CD8-positive, alpha-beta memory T cell (primary cell): ENCODE data around the gene SYCP2. TPM values are rescaled to one million over a fixed set of nuclear protein-coding genes. Genes with fewer than 3 reads are reported as not detected.

Experiments
- CTCF ChIA-PET: fragments of 350-600 bp; sonication (Branson Sonifier 250); formaldehyde crosslinking; loops from one replicate; lab custom pipeline; 2021; ENCODE audit warnings: antibody characterized with exemption; lab: Charles Lee
- POLR2A ChIA-PET: fragments of 350-600 bp; sonication (Branson Sonifier 250); formaldehyde crosslinking; loops from one replicate; lab custom pipeline; 2021; ENCODE audit warnings: antibody characterized with exemption; lab: Charles Lee
- DNase-seq, 5 donors: peaks; one replicate each; pipeline versions ENCODE4 v3.0.0 to v3.0.0-alpha.2; 2020 to 2022; ENCODE audit warnings: mixed read lengths in 1 of 5
- H3K27ac ChIP-seq: one replicate; pipeline ENCODE4 v1.7.0; 2013; ENCODE audit warnings: low read depth, mild to moderate bottlenecking, low read length, moderate library complexity
- H3K27me3 ChIP-seq: 2 replicates; pipeline ENCODE4 v1.7.0; 2013; ENCODE audit warnings: low read length, mild to moderate bottlenecking; ENCODE audit not compliant: insufficient read depth, poor library complexity, severe bottlenecking
- H3K36me3 ChIP-seq: 2 replicates; pipeline ENCODE4 v1.7.0; 2013; ENCODE audit warnings: mild to moderate bottlenecking, low read length, moderate library complexity; ENCODE audit not compliant: insufficient read depth
- H3K4me1 ChIP-seq: 2 replicates; pipeline ENCODE4 v1.7.0; 2013; ENCODE audit warnings: mild to moderate bottlenecking, low read length, moderate library complexity; ENCODE audit not compliant: insufficient read depth
- H3K4me3 ChIP-seq: 2 replicates; pipeline ENCODE4 v1.7.0; 2013; ENCODE audit warnings: mild to moderate bottlenecking, low read length
- H3K9me3 ChIP-seq: 2 replicates; pipeline ENCODE4 v1.7.0; 2013; ENCODE audit warnings: mild to moderate bottlenecking, low read length
- H3K27ac Mint-ChIP-seq, 8 donors: one replicate each; pipeline ENCODE4 v1.8.0; 2020 to 2021; ENCODE audit warnings: mixed read lengths in 8 of 8, mild to moderate bottlenecking in 6 of 8, inconsistent platforms in 3 of 8, moderate library complexity in 3 of 8
- H3K27me3 Mint-ChIP-seq, 2 donors: one replicate each; pipeline ENCODE4 v1.8.0; 2020 to 2021; ENCODE audit warnings: mixed read lengths in 2 of 2, mild to moderate bottlenecking in 1 of 2, moderate library complexity in 1 of 2
- H3K36me3 Mint-ChIP-seq, 3 donors: one replicate each; pipeline ENCODE4 v1.8.0; 2020 to 2021; ENCODE audit warnings: mixed read lengths in 3 of 3, inconsistent platforms in 1 of 3, mild to moderate bottlenecking in 1 of 3
- H3K4me1 Mint-ChIP-seq, 3 donors: one replicate each; pipeline ENCODE4 v1.8.0; 2020 to 2021; ENCODE audit warnings: mixed read lengths in 3 of 3, inconsistent platforms in 1 of 3, mild to moderate bottlenecking in 1 of 3
- H3K4me3 Mint-ChIP-seq, 7 donors: one replicate each; pipeline ENCODE4 v1.8.0; 2020 to 2021; ENCODE audit warnings: mixed read lengths in 7 of 7, mild to moderate bottlenecking in 6 of 7, moderate library complexity in 4 of 7, inconsistent platforms in 2 of 7
- H3K9me3 Mint-ChIP-seq, 5 donors: one replicate each; pipeline ENCODE4 v1.8.0; 2020 to 2022; ENCODE audit warnings: mixed read lengths in 5 of 5, mild to moderate bottlenecking in 3 of 5, moderate library complexity in 2 of 5, inconsistent platforms in 1 of 5
- polyA plus RNA-seq: library from polyadenylated mRNA; unstranded; fragments of 300-500 nt; fragmentation: Illumina TruSeq; gene quantifications from one replicate; pipeline ENCODE4 v1.2.3, GENCODE V29; 2021
- total RNA-seq, 2 experiments: library from RNA; stranded (reverse); gene quantifications; one replicate each; pipeline ENCODE4 v1.2.3, GENCODE V29; 2021

SYCP2 gene
- total RNA-seq = 1 to 10 TPM; 3.4 to 3.8 TPM
- 2.3 TPM for polyA plus RNA-seq

DNA sequence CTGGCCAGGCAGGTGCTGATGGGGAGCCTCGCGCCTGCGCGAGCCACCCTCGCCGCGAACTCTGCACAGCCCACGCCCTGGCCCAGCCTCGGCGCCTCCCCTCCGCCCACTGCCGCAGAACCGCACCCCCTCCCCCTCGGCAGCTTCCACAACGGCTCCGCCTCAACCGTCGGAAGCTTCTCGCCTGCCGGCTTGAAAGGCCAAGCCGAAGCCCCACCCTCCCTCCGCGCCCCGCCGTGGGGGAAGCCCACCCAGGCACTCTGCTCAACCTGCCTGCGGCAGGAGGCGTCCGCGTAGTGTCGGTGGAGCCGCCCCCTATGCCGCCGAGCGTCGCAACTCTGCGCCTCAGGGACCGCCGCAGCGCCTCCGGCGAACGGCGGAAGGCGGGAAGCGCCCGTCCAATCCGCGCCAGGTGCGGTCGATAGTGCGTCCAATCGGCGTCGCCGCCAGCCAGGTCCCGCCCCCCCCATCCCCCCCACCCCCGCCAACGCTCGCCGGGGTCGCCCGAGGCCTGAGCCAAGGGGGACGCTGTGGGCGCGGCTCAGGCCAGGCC lies at the start of gene SYCP2:
SYCP2 (minus strand) TSS at position 342 of the 553 bp plus-strand sequence. CDS start 11,224 bp downstream, outside the sequence.
- peak within 1 kb of the TSS; percentile 71 to 95 (median 80) for H3K4me3 Mint-ChIP-seq
- H3K27ac Mint-ChIP-seq = peak within 1 kb of the TSS in 5 of 8 donors; percentile 43 to 77 (median 68)
- DNase-seq = peak; percentile 57 to 84 (median 71)
- H3K4me1 Mint-ChIP-seq = peaks cover 31 to 45% (median 37%) of the 10 kb centered on the region in 3 donors
- ChIA-PET POLR2A (interaction anchor here (0.6 kb wide), 2 partner anchors 11 to 79 kb away, joined by 3 read pairs; no protein-coding TSS in a partner anchor), CTCF (interaction anchor here (1.1 to 4.8 kb wide), 8 partner anchors 8 to 163 kb away, joined by 3 to 49 read pairs (median 6); no protein-coding TSS in a partner anchor)
- H3K27me3 Mint-ChIP-seq = no peaks in the 10 kb centered on the region
- H3K36me3 Mint-ChIP-seq = no peaks in the 10 kb centered on the region
- peaks cover 12% of the 10 kb centered on the region for H3K4me1 ChIP-seq
- H3K27ac ChIP-seq = peak within 1 kb of the TSS; percentile 55
- H3K36me3 ChIP-seq = no peaks in the 10 kb centered on the region
- no peaks in the 10 kb centered on the region for H3K9me3 ChIP-seq
- H3K4me3 ChIP-seq = peak within 1 kb of the TSS; percentile 63
- no peaks in the 10 kb centered on the region for H3K9me3 Mint-ChIP-seq
- H3K27me3 ChIP-seq = no peaks in the 10 kb centered on the region

GRCh38 chr20:59983076-59983475 lies 49.6 kb upstream of the SYCP2 start:
- Mint-ChIP-seq H3K4me1 (no peaks in the 10 kb centered on the region), H3K27ac (no peak overlapping the region), H3K9me3 (no peaks in the 10 kb centered on the region), H3K36me3 (peaks cover 0 to 6% (median 2%) of the 10 kb centered on the region in 3 donors), H3K4me3 (no peak overlapping the region), H3K27me3 (no peaks in the 10 kb centered on the region)
- Histone ChIP-seq H3K36me3 (no peaks in the 10 kb centered on the region), H3K9me3 (no peaks in the 10 kb centered on the region), H3K27ac (no peak overlapping the region), H3K4me1 (no peaks in the 10 kb centered on the region), H3K4me3 (no peak overlapping the region), H3K27me3 (no peaks in the 10 kb centered on the region)
- CTCF ChIA-PET = no interaction called here
- POLR2A ChIA-PET = no interaction called here
- no peak for DNase-seq

DNA sequence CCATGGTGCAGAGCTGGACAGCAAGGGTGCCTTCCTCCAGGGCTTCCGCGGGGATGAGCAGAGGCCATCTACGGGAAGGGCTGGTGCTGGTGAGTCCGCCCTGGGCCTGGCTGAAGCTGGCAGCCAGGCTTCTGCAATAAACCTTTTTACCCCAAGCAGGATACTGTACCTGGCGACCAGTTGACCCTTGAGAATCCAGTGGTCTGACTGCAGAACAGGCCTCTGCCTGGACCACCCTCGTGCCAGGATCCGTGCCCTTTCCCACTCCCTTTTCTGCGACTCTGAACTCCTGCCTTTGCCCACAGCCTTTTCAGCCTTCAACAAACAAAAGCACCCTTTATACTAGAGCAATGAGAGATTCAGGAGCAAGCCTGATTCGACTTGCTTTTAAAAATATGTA lies 43.6 kb upstream of the SYCP2 start:
- ChIA-PET CTCF (no interaction called here), POLR2A (no interaction called here)
- Mint-ChIP-seq H3K27me3 (no peaks in the 10 kb centered on the region), H3K9me3 (no peaks in the 10 kb centered on the region), H3K4me3 (no peak overlapping the region), H3K36me3 (peaks cover 2 to 8% (median 7%) of the 10 kb centered on the region in 3 donors), H3K27ac (no peak overlapping the region), H3K4me1 (no peaks in the 10 kb centered on the region)
- no peaks in the 10 kb centered on the region for H3K27me3 ChIP-seq
- H3K4me3 ChIP-seq = no peak overlapping the region
- no peaks in the 10 kb centered on the region for H3K36me3 ChIP-seq
- H3K27ac ChIP-seq = no peak overlapping the region
- no peaks in the 10 kb centered on the region for H3K4me1 ChIP-seq
- DNase-seq = no peak
- no peaks in the 10 kb centered on the region for H3K9me3 ChIP-seq

DNA sequence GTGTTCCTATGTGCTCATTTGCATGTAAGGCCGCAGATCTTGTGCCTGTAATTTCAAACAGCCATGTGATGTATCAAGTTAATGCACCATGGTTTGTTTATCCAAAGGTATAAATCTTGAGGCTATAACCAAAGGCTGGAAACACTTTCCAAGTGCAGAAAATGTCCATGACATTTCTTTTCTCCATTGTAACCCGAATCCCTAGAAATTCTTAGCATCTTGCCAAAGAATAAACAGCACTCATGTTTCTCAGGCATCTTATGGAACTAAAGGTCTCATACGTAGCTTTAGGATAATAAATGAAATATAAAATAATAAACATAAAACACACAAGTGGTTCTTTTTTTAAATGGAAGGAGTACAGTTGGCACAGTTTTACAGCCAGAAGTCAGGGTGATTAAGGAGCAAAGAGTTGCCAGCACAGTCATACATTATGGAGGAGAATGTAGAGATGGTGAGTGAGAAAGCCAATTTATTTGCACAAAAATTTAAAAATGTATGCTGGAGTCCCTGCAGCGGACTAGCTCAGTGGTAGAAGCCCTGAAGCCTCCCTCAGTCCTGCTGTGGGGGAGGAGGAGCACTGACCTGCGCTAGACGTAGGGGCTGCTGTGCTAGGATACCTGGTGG lies 42.8 kb upstream of the SYCP2 start:
- Mint-ChIP-seq H3K4me1 (no peaks in the 10 kb centered on the region), H3K4me3 (no peak overlapping the region), H3K9me3 (no peaks in the 10 kb centered on the region), H3K27ac (peak overlapping the region in 1 of 8 donors; percentile 96), H3K27me3 (no peaks in the 10 kb centered on the region), H3K36me3 (peaks cover 0 to 8% (median 7%) of the 10 kb centered on the region in 3 donors)
- Histone ChIP-seq H3K27ac (no peak overlapping the region), H3K4me3 (no peak overlapping the region), H3K4me1 (no peaks in the 10 kb centered on the region), H3K27me3 (no peaks in the 10 kb centered on the region), H3K36me3 (no peaks in the 10 kb centered on the region), H3K9me3 (no peaks in the 10 kb centered on the region)
- DNase-seq = no peak
- CTCF ChIA-PET = no interaction called here
- POLR2A ChIA-PET = no interaction called here

DNA sequence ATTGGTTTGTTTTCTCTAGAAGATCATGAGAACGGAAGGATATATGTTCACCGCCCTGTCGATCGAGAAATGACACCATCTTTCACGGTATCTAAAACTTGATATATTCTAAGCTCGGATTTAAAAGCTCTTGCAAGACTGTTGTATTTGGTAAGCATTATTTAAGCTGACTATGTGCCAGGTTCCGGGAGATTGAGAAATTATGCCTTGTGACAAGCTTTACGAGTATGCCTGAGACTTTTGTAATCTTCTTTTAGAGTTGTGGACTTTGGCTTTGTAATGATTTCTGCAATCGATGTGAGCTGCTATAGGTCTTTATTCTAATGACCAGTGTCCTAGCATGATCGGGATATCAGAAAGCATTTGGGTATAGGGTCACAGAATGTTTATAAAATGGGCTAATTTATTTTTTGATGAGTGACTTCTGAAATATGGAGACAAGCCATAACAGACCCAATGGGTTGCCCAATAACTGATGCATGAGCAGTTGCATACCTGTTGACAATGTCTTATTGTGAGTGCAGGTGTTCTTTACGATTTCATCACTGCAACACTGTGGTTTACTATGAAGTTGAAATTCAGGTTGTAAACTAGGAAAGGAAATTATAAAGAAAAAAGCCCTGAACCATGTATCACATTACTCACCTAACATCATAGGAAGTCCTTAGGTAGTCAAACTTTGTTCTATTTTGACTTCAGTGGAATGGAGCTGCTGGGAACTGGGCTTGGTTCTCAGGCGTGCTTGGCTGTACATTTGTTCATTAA lies 38.8 kb upstream of the SYCP2 start:
- CTCF ChIA-PET = no interaction called here
- Histone ChIP-seq H3K27ac (no peak overlapping the region), H3K9me3 (no peaks in the 10 kb centered on the region), H3K27me3 (no peaks in the 10 kb centered on the region), H3K4me1 (no peaks in the 10 kb centered on the region), H3K36me3 (no peaks in the 10 kb centered on the region), H3K4me3 (no peak overlapping the region)
- Mint-ChIP-seq H3K36me3 (peaks cover 0 to 8% (median 7%) of the 10 kb centered on the region in 3 donors), H3K4me1 (no peaks in the 10 kb centered on the region), H3K9me3 (no peaks in the 10 kb centered on the region), H3K27ac (no peak overlapping the region), H3K4me3 (no peak overlapping the region), H3K27me3 (no peaks in the 10 kb centered on the region)
- DNase-seq = no peak
- POLR2A ChIA-PET = no interaction called here

GRCh38 chr20:59971428-59971827 lies 38.0 kb upstream of the SYCP2 start:
- H3K36me3 Mint-ChIP-seq = peaks cover 0 to 7% (median 7%) of the 10 kb centered on the region in 3 donors
- no peaks in the 10 kb centered on the region for H3K4me1 ChIP-seq
- no peaks in the 10 kb centered on the region for H3K27me3 Mint-ChIP-seq
- H3K4me3 Mint-ChIP-seq = no peak overlapping the region
- no peaks in the 10 kb centered on the region for H3K4me1 Mint-ChIP-seq
- POLR2A ChIA-PET = no interaction called here
- no peak overlapping the region for H3K27ac ChIP-seq
- no peak overlapping the region for H3K4me3 ChIP-seq
- H3K27me3 ChIP-seq = no peaks in the 10 kb centered on the region
- peak overlapping the region in 1 of 8 donors; percentile 50 for H3K27ac Mint-ChIP-seq
- no peak for DNase-seq
- no peaks in the 10 kb centered on the region for H3K36me3 ChIP-seq
- no peaks in the 10 kb centered on the region for H3K9me3 ChIP-seq
- H3K9me3 Mint-ChIP-seq = no peaks in the 10 kb centered on the region
- CTCF ChIA-PET = no interaction called here

DNA sequence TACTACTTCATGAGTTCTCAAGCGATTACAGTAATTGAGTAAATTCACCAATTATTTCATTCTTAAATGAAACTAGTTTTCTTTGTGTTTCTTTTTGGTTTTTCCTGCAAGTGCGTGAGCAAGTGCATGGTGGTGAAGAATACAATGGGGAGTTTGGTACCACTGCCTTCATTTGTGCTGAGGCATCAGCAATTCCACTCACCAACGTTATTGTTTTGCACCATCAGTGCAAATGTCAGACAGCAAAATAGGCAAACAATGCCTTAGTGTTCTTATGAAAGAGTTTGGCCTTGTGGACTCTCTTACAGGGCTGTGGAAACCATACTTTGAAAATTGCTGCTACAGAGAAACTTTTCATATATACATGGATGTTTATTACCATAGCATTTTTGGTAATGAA lies 33.0 kb upstream of the SYCP2 start:
- ChIA-PET CTCF (no interaction called here), POLR2A (no interaction called here)
- Mint-ChIP-seq H3K9me3 (no peaks in the 10 kb centered on the region), H3K4me1 (no peaks in the 10 kb centered on the region), H3K4me3 (no peak overlapping the region), H3K27me3 (no peaks in the 10 kb centered on the region), H3K27ac (no peak overlapping the region), H3K36me3 (peaks cover 0 to 2% (median 0%) of the 10 kb centered on the region in 3 donors)
- Histone ChIP-seq H3K27me3 (no peaks in the 10 kb centered on the region), H3K27ac (no peak overlapping the region), H3K4me1 (no peaks in the 10 kb centered on the region), H3K36me3 (no peaks in the 10 kb centered on the region), H3K4me3 (no peak overlapping the region), H3K9me3 (no peaks in the 10 kb centered on the region)
- no peak for DNase-seq

DNA sequence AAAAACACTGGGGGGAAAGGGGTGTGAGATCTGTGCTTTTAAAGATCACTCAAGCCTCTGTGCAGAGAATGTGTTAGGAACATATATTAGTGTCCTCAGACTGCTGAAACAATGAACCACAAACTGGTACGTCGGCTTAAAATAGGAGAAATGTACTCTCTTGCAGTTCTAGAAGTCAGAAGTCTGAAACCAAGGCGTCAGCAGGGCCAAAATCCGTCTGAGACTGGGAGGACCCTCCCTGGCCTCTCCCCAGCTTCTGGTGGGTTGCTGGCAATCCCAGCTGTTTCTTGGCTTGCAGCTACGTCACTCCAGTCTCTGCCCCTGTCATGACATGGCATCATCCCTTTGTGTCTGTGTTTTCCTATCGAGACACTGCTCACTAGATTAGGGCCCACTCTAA lies 28.7 kb upstream of the SYCP2 start:
- Mint-ChIP-seq H3K4me3 (no peak overlapping the region), H3K9me3 (no peaks in the 10 kb centered on the region), H3K4me1 (no peaks in the 10 kb centered on the region), H3K36me3 (peaks cover 0 to 12% (median 2%) of the 10 kb centered on the region in 3 donors), H3K27me3 (no peaks in the 10 kb centered on the region), H3K27ac (no peak overlapping the region)
- no peak overlapping the region for H3K27ac ChIP-seq
- POLR2A ChIA-PET = no interaction called here
- H3K27me3 ChIP-seq = no peaks in the 10 kb centered on the region
- no peaks in the 10 kb centered on the region for H3K36me3 ChIP-seq
- no peaks in the 10 kb centered on the region for H3K4me1 ChIP-seq
- no peaks in the 10 kb centered on the region for H3K9me3 ChIP-seq
- H3K4me3 ChIP-seq = no peak overlapping the region
- DNase-seq = no peak
- CTCF ChIA-PET = no interaction called here
